Activated CD8-positive, alpha-beta memory T cell treated with anti-CD3 and anti-CD28 coated beads for 1 hour (primary cell): ENCODE measurements around the gene TMPRSS13.
"Not testable (repeated sequence)": the region's sequence is repeated elsewhere in the genome, so short reads cannot be mapped to it uniquely, and the experiment has no call there.

Source experiments
- DNase-seq, 2 donors: peaks; one replicate each; pipeline ENCODE4 v3.0.0-alpha.2; 2020; ENCODE audit warnings: low read depth in 1 of 2; ENCODE audit errors: extremely low read depth in 1 of 2

TMPRSS13 gene

DNA sequence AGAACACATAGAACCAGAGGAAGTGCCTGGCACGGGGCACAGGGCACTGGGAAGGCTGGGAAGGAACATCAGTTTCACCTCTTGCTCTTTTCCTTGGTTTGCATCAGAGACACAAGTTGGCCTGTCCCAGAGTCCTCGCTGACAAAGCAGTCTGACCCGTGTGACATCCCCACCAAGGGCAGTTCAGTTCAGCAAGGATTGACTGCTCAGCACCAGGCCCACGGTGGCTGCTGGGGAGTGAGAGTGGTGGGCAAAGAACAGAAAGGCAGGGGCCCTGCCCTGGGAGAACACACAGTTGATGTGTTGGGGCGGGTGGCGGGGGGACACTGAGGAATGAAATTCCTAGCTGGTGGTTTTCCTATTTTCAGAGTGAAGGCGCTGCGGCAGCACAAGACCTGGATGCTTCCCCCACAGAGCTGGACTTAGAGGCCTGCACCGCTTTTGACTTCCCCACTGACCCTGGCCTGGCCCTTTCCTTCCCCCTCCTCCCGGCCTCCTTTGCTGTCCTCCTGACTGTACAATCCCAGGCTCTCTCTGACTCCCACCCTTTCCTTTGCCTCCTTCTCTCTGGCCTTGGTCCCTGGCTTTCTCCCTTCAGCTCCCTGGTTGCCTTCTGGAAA, 2.2 kb upstream of the TMPRSS13 start:
- DNase-seq = no peak

DNA sequence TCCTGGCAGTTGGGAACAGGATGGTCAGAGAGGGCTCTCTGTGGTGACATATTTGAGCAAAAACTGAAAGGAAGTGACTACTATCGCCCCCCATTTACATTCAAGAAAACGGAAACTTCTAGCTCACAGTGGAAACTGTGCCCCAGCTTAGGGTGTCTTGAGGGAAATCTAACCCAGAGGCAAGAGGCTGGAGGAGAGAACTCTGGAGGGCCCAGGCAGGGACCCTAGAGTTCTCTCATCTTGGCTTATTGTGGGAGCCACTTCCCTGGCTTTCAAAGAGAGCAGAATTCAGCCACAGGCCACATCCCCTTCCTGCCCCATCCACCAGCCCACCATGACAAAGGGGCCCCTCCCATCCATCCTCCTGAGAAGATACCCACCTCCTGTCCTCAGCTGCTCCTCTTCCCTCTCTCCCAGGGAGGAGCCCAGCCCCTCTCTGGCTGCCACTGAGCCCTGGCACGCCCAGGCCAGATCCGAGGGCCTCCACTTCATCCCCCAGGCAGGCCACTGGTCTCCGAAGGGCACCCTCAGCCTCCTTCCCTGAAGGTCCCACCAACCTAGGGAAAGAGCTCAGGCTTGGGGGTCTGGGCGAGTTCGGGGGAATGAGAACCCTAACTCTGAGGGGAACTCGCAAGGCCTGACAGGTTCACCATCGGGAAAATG, 1.6 kb upstream of the TMPRSS13 start:
- no peak for DNase-seq

DNA sequence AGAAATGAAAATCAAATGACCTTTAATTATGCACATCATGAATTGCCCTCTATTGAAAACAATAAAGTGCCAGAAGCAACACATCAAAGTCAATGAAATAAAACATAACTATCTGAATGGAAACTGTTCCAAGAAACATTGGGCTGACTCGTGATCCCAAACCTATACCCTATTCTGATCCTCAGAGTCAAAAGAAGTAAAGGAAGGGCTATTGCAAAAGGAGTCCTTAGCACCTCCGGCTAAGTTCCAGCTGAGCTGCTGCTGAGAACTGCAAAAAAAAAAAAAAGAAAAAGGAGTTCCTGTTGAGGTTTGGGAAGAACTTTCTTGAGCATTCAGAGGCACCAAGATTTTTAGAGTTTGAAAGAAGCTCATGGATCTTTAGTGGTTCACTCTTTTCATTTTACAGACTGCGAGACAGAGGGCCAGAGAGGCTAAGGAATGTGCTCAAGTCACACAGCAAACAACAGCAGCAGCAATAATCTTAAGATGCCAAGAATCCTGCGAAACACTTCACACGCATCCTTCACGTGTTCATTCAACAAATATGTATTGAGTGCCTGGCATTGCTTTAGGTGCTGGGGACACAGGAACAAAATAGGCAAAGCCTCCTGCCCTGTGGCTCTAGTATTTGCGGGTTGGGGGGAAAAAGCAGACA, 841 bp upstream of the TMPRSS13 start:
- DNase-seq = no peak

DNA sequence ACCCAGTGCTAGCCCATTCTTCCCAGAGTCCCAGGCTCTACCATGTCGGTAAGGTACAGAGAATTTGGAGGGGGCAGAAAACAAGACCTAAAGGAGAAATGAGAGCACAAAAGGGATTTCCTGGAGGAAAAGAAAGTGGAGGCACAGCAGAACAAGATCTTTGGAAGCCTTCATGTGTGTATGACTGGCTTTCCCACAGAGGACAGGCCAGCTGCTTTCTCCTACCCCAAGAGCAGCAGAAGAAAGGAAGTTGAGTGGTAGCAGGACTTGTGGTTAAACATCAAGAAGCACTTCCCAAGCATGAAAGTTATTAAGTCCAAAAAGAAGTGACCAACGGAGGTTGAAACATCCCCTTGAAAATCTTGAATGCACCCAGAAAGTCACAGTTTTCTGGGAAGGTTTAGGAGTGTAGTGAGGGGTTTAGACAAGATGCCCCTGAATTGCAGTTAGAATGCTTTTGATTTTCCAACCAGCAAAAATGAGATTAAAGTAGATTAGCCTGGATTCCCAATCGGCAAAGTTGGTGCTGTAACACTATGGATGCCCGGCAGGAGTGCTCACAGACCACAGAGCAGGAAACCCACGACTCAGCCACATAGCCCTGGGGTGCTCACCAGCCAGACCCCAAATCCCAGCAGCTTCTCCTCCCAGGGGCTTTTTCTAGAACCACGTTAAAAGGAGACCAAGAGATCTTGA, 608 bp downstream of the TMPRSS13 start:
- DNase-seq = no peak

DNA sequence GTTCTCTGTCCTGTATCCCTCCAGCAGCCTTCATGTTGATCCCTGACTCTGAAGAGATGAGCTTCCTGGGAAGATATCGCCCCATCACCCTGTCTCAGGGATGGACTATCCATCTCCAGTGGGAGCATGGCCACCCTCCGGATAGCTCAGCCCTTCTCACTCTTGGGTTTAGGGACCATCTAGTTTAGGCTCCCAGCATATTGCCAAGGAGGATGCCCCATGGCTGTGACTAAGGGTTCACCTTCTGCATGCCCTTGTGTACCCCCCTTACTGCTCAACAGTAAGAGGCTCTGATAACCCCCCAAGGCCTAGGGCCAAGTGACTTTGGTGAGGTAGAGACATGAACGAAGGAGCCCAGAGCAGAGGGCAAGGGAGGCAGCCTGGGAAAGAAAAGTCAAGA, 1.3 kb downstream of the TMPRSS13 start:
- no peak for DNase-seq

DNA sequence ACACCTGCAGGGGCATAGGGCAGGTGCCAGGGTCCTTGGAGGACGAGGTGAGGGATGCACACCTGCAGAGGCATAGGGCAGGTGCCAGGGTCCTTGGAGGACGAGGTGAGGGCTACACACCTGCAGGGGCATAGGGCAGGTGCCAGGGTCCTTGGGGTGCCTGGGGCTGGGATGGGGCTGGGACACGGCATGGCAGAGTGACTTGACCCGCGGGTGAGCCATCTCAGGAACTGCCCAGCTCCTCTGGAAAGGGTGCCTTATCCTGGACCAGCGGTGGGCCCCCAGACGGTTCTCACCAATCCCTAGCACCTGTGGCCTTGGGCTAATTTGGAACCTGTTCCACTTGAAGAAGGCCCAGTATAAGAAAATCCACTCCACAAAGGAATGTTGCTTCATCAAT, 3.0 kb downstream of the TMPRSS13 start:
- DNase-seq = not testable (repeated sequence)

DNA sequence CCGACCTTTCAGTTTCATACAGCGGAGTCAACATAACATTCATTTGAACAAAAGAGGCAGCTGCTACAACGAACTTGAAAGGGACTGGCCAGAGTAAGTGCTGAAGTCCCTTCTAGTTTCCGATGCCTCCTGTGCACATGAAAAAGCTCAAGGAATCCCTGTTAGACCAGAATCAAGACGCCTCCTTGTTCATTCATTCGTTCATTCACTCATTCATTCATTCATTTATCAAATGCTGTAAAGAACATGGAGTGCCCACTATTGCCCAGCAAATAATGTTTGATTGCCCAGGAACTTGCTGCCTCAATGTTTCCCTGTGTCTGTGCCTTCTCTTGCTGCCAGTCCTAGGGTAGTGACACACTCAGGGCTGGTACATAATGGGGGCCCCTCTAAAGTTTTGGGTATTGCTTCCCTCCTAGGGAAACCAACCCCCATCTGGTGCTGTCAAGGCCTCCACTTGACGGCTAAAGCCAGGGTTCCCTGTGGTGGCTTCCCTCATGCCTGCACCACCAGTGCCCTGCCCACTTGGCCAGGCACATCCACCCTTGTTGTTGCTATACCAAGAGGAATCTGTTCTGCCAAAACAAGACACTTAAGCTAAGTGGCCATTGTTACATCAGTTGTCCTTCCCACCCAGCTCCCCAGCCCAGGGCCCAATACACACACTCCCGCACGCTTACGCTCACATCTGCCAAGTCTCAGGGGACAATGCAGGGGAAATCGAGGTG, 3.8 kb downstream of the TMPRSS13 start:
- no peak for DNase-seq

DNA sequence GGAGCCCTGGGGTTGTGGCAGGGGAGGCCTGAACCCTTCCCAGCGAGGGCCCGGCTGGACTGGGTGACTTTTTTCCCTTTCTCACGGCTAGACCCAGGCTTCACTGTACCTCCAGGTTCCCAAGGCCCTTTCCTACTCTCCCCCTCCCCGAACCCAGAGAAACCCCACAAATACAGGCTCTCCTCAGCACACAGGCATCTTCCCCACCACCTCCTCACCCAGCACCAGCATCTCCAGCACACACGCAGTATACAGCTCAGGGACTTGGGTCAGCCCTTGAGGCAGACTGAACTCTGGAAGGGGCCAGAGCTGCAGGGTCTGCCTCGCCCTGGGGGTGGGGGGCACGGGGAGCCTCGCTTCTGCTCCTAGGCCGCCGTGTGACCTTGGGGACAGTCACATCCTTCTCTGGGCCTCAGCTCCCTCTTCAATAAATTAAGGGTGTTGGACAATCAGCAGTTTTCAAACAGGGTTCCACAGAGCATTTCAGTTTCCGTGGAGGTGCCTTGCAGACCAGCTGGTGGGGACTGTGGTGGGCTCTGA, 4.5 kb downstream of the TMPRSS13 start:
- no peak for DNase-seq

DNA sequence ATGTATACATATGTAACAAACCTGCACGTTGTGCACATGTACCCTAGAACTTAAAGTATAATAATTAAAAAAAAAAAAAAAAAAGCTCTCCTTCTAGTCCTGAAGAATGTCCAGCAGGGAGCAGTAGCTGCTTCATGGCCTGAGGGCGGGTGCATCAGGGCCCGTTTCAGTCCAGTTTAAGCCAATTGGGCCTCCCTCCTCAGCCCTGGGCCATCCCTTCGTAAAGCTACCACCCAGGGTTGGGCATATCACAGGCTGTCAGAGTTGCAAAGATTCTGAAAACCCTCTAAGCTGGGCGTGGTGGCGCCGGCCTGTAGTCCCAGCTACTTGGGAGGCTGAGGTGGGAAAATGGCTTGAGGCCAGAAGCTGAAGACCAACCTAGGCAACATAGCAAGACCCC, 5.4 kb downstream of the TMPRSS13 start:
- DNase-seq = no peak

DNA sequence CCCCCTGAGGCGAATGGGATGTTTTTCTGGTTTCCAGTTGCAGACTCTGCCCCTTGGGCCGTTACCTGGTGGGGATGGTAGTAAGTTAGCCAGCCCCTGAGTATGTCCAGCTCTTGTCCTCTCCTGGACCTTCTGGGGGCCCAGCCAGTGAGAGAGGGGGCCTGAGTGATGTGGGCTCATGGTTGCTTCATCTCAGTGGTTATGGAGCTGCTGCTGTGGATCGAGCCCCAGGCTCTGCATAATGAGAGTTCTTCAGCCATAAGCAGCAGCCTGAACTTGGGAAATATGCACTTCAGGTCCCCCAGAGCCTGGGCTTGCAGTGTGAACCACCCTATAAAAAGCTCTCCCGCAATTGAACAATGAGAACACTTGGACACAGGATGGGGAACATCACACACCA, 5.9 kb downstream of the TMPRSS13 start:
- no peak for DNase-seq

DNA sequence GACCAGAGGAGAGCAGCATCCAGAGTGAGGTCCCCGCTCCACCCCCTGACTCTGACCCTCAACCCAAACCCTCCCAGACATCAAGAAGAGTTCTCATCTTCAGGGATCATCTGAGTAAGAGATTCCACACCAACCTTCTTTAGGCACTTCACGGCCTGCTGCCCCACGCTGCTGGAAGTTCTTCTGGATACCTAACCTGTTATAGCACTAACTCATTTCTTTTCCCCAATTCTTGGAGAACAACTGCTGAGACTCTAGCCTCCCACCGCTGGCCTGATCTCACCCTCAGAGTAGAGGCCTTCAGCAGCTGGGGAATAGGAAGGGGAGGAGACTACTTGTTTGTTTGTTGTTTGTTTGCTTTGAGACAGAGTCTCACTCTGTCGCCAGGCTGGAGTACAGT, 7.3 kb downstream of the TMPRSS13 start:
- no peak for DNase-seq

DNA sequence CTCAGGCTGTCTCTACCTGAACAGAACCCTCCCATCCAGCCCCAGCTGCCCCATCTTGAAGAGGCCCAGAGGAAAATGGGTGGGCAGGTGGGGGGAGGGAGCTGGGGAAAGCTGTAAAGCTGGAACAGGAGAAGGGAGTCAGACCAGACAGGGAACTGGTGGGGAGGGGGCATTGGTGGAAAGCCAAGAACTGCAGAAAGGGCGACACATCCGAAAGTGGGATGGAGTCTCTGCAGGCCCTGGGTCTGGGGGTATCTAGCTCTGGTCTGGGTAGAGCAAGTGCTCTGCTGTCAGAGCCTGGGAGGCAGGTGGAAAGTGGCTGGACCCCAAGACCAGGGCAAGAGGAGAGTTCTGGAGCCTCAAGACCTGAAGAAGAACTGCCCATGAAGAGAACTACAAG, 7.7 kb downstream of the TMPRSS13 start:
- DNase-seq = no peak

DNA sequence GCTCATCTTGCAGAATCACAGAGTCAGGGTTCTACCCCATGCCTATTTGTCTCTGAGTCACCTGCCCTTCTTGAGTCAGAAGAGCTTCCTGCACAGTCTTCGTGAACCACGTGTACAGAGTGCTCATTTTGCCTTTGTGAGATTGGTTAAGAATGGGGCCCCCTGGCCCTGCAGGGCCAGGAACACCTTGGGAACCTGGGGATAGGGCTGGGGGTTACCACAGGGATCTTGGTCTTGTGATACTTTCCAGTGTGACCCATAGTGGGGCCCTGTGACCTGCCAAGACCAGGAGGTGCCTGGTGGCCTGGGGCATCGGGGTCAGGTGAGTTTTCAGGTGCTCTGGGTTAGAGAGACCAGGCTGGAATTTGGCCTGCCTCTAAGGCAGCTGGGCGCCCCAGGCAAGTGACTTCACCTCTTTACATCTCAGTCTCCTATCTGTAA, 9.4 kb downstream of the TMPRSS13 start:
- no peak for DNase-seq

DNA sequence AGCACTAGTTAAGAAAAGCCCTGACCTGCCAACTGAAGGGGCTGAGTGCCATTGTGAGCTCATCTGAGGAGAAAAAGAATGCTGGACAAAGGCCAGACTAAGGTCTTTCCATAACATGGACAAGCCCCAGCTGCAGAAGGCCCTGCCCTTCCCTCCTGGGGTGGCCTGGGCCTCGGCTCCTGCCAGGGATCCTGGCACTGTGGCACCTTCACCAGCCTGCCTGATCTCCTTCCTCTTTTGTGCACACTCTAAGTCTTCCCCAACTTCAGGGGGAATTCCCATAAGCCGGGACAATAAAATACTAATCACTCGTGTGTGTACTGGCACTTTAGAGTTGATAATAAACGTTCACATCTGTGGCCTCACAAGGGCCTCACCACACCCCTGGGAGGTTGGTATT, 9.9 kb downstream of the TMPRSS13 start:
- no peak for DNase-seq

DNA sequence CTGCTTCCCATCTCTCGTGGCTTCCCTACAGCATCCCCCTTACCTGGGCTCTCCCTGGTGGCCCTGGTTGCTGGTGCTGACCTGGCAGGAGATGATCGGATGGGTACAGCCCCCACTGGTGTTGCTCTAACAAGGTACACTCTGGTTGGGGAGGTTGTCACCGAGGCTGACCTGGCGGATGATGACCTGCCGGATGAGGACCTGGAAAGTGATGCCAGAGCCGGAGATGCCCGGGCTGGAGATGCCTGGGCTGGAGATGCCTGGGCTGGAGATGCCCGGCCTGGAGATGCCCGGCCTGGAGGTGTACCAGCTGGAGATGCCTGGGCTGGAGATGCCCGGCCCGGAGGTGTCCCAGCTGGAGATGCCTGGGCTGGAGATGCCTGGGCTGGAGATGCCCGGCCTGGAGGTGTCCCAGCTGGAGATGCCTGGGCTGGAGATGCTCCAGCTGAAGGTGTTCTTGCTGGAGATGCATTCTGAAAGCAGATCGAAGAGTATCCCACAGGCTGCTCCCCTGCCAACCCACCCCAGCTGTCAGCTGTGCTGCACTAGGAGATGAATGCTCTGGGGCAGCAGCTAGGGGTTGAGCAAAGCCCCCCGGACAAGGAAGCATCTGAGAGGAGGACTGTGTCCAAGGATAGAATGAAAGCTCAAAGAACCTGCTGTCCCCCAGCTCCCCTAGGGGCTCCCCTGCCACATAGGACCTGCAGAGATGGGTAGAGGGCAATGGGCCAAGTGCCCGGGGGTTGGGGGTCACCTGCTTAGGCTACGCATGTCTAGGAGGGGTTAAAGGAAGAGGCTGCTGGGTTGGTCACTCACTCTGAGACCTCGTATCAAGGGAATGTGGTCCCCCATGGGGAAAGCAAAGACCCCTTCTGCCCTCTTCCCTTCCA, 10.6 kb downstream of the TMPRSS13 start:
- DNase-seq = no peak

DNA sequence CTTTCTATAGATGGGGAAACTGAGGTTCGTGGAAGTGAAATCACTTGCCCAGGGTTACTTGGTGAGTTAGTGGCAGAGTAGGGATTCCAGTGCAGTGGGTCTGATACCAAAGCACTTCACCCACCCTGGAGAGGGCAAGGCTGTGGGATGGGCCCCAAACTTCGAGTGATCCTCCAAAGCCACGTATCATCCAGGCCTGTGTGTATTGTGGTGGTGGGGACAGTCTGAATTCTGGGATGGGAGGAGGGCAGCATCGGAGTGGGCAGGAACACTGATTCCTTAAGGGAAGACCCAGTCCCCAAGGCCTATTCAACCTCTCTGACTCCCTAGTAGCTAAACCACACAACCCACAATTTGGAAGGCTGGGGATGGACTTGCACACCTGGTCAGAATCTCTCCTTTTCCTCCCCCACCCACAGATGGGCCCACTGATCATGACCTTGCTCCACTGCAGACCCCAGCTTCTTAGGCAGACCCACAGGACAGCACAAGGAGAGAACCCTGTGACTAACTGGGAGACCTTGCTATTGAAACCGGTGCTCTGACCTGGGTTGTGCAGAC, 11.5 kb downstream of the TMPRSS13 start:
- no peak for DNase-seq

DNA sequence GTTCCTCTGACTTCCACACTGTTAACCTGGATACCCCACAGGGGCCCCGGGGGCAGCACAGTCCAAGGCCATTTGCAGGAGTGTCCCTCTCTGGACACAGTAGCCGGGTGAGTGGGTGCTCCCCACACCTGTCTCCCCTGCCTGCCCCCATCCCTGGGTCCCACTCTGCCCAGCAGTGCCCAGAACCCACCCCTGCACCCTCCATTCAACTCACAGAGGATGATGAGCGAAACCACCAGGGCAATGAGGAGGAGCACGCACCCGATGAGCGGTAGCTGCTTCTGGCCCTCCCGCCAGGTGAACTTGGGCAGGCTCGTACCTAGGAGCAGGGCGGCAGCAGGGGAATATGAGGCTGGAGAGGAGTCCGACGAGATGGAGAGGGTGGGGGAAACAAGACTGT, 12.2 kb downstream of the TMPRSS13 start:
- no peak for DNase-seq

DNA sequence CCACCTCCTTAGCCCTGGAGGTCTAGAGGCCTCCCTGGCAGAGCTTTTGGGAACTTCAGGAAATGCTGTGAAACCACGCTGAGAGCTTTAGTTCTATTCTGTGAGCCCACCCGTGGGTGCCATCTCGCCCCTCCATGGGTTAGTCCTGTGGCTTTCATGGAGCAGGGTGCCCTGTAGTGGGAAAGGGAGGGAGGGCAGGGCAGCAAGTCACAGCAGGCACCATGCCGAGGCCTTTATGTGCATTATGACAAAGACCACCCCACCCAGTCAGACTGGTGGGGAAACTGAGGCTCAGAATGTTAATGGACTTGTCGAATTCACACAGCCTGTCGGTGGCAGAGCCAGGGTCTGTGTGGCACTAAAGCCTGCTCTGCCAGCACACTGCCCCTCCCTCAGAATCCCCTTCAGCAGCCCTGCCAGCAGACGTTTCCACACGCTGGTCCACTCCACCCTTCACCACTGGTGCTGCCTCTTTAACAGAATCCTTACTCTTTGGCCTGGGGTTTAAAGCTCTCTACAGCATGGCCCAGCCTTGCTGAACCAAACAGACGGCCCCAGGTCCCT, 13.4 kb downstream of the TMPRSS13 start:
- DNase-seq = no peak

DNA sequence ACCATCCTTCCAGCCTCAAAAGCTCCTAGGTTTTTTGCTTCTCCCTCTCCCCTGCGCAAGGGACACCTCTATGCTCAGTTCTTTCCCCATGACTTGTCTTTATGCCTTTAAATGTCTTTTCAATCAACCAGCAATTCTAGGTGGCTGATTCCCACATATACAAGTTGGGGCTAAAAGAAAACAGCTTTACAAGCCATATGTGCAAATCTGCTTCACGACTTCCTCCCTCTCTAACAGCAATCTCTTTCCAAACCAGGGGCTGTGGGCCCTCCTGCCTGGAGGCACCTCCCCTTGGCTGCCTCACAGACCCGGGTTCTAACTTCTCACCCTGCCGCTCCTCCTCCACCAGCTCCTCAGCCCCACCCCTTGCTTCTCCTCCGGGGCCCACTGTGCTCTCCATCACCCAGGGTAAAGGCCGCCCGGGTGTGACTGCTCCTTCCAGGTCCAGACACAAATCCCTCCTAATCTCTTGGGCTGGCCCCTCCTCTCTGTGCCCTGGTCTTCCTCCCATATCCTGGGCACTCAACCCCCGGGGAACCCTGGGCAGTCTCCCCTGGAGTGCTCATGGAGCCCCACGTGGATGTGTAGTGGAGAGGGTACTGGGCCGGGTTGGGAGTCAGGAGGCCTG, 14.1 kb downstream of the TMPRSS13 start:
- DNase-seq = no peak
